Muscle of leg (tissue), 11 donors: ENCODE results near the gene C10orf90. TPM values are rescaled to one million over a fixed set of nuclear protein-coding genes. Genes with fewer than 3 reads are reported as not detected.

Experiments
- DNase-seq: peaks from one replicate; pipeline ENCODE4 v3.0.0; 2013
- H3K27ac ChIP-seq: one replicate; pipeline ENCODE4 v1.5.1; 2013; ENCODE audit warnings: mild to moderate bottlenecking, low read length, control low read depth
- H3K27me3 ChIP-seq: one replicate; pipeline ENCODE4 v1.6.1; 2013; ENCODE audit warnings: low read length; ENCODE audit not compliant: control insufficient read depth, insufficient read depth
- H3K36me3 ChIP-seq: one replicate; pipeline ENCODE4 v1.6.1; 2013; ENCODE audit warnings: low read length; ENCODE audit not compliant: control insufficient read depth, insufficient read depth
- H3K4me1 ChIP-seq: one replicate; pipeline ENCODE4 v1.6.1; 2013; ENCODE audit warnings: low read length; ENCODE audit not compliant: control insufficient read depth, insufficient read depth
- H3K4me3 ChIP-seq: one replicate; pipeline ENCODE4 v1.5.1; 2013; ENCODE audit warnings: low read length, control low read depth
- H3K9me3 ChIP-seq: replicated peaks from 2 replicates; pipeline ENCODE4 v1.6.1; 2013; ENCODE audit warnings: low read depth, low read length; ENCODE audit not compliant: control insufficient read depth
- WGBS: methylation state at CpG from one replicate; pipeline ENCODE4 v1.1.5; 2013; ENCODE audit warnings: missing lambda C conversion rate; ENCODE audit not compliant: insufficient coverage; 5-methylcytosine and 5-hydroxymethylcytosine counted together
- polyA plus RNA-seq, 8 donors: library from polyadenylated mRNA; unstranded; fragments of 120-200 nt; gene quantifications; one replicate each; pipeline versions ENCODE4 v1.2.1 to v1.2.3, GENCODE V29; 2013; ENCODE audit warnings: inconsistent platforms in 1 of 8, low replicate concordance in 1 of 8; ENCODE audit not compliant: insufficient read length in 8 of 8, insufficient read depth in 1 of 8
- total RNA-seq: library from RNA; stranded (reverse); fragments of 120-200 nt; gene quantifications from one replicate; pipeline ENCODE4 v1.2.4, GENCODE V29; 2013

Gene C10orf90
- total and polyA plus RNA-seq, 9 donors, result 0.53 to 1.1 (median 0.80) TPM

DNA sequence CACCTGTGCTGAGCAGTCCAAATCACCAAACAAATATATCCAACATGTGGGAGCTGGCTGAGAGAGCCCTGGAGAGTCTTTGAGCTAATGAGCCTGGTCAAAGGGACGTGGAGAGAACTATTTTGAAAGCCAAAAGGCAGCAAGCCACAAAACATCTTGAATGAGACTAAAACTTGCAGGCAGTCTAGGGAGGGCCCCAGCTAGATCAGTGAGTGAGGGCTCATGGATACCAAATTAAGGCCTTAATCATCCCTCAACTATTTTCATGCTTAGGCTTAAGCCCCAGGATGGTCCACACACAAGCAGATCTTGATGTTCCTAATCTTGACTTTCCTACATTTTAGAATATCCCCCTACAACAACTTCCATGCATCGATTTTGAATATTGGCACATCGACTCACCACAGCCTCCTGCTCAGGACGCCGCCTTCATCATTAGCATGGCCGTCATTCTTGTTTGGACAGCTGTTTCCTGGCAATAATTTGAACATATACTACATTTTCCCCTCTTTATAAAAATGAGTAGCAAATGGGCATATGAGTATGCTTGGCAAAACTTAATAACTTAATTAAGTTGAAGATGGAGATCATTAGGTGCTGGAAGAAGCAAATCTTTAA lies 195.3 kb downstream of the C10orf90 start:
- no peaks in the 10 kb centered on the region for H3K36me3 ChIP-seq
- peak overlapping the region; percentile 76 for H3K27ac ChIP-seq
- peak; percentile 11 for DNase-seq
- no peak overlapping the region for H3K4me3 ChIP-seq
- no peaks in the 10 kb centered on the region for H3K27me3 ChIP-seq
- 67% methylated on average over 6 of the region's 6 CpGs for WGBS
- no peaks in the 10 kb centered on the region for H3K9me3 ChIP-seq
- peaks cover 24% of the 10 kb centered on the region for H3K4me1 ChIP-seq

DNA sequence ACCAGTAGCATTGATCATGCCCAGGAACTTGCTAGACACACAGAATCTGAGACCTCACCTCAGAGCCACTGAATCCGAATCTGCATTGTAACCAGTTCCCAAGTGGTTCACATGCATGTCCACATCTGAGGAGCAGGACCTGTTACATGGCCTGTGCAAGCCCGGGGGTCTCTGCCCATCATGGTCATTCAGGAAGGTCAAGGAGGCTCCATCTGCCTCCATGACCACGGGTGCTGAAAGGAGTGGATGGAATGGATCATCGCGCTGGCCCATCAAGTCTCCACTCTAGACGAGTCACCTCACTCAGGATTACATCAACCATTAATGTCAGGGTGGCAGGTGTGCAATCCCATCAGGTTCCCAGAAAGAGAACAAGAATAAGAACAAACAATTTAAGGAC lies 196.5 kb downstream of the C10orf90 start:
- Histone ChIP-seq H3K27me3 (no peaks in the 10 kb centered on the region), H3K9me3 (no peaks in the 10 kb centered on the region), H3K4me1 (peaks cover 21% of the 10 kb centered on the region), H3K27ac (no peak overlapping the region), H3K36me3 (no peaks in the 10 kb centered on the region), H3K4me3 (no peak overlapping the region)
- 82% methylated on average over 1 of the region's 6 CpGs for WGBS
- no peak for DNase-seq

DNA sequence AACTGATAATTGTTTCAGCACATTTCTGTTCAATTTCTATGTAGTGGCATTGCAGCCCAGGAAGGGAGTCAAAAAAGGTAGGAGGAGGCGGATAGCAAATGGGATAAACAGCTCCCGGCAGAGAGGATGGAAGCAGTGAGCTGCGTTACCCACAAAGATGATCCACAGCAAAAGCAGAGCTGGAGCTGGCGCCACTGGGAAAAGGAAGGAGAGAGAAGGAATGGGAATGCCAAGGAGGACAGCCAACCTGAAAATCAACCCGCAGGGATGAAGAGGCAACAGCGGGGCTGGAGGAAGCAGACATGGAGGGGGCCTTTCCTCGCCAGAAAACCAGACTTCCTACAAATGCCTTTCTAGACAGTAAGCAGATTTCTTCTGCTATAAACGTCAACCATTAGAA lies 199.5 kb downstream of the C10orf90 start:
- Histone ChIP-seq H3K27me3 (peaks cover 2% of the 10 kb centered on the region), H3K4me1 (peaks cover 13% of the 10 kb centered on the region), H3K36me3 (no peaks in the 10 kb centered on the region), H3K27ac (no peak overlapping the region), H3K4me3 (no peak overlapping the region), H3K9me3 (no peaks in the 10 kb centered on the region)
- WGBS, result 68% methylated on average over 3 of the region's 8 CpGs
- peak; percentile 70 for DNase-seq

DNA sequence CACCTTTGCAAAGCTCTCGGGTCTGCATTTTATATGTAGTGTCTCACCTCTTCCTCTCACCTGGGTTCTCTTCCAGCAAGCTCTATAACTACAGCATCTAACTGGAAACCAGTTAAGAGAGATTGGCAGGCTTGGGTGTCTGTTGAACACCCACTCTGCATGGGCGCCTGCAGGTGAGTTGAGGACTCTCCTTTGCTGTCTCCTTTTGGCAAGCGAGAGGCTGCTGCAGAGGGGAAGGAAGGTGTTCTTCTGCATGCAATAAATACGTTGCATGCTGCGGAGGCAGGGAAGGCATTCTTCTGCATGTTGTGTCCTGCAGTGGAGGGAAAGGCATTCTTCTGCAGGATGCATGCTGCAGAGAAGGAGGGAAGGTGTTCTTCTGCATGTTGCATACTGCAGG lies 200.8 kb downstream of the C10orf90 start:
- Histone ChIP-seq H3K9me3 (no peaks in the 10 kb centered on the region), H3K4me1 (peaks cover 3% of the 10 kb centered on the region), H3K4me3 (no peak overlapping the region), H3K36me3 (no peaks in the 10 kb centered on the region), H3K27ac (no peak overlapping the region), H3K27me3 (peaks cover 2% of the 10 kb centered on the region)
- DNase-seq, result no peak
- 87% methylated on average over 4 of the region's 5 CpGs for WGBS

DNA sequence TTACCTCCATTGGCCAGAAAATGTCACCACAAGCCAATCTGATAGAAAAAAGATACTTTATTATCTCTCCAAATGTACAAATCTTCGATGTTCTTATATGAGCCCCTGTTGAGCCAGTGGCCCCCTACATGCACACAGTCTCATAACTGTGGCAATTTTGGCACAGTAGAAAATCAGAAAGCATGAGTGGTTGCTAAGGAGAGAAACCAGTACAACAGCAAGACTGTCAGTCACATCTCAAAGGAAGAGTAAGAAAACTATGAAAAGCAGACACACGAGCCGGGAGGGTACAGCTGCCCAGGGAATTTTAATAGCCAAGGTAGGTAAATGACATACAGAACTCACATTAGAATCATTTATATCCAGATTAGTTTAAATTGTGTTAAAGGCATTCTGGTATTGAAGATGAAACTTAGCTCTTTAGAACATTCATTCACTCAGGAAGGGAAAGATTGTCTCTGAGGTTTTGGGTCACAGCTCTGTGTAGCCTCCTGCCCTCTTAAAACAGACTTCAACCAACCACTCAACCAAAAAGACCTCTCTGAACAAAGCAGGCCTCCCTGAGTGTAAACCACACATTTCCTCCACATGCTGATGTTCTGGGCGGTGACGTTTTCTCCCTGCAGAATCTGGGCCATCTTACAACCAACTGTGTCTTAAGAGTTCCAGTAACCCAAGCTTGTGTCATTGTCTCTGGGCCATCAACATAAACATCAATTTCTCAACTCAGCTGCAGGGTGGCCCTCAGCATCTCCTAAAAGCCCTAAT lies 201.4 kb downstream of the C10orf90 start:
- H3K27ac ChIP-seq, result no peak overlapping the region
- DNase-seq, result no peak
- no peaks in the 10 kb centered on the region for H3K36me3 ChIP-seq
- no peaks in the 10 kb centered on the region for H3K9me3 ChIP-seq
- peaks cover 5% of the 10 kb centered on the region for H3K27me3 ChIP-seq
- no peak overlapping the region for H3K4me3 ChIP-seq
- 66% methylated on average over 2 of the region's 5 CpGs for WGBS
- H3K4me1 ChIP-seq, result peaks cover 2% of the 10 kb centered on the region

DNA sequence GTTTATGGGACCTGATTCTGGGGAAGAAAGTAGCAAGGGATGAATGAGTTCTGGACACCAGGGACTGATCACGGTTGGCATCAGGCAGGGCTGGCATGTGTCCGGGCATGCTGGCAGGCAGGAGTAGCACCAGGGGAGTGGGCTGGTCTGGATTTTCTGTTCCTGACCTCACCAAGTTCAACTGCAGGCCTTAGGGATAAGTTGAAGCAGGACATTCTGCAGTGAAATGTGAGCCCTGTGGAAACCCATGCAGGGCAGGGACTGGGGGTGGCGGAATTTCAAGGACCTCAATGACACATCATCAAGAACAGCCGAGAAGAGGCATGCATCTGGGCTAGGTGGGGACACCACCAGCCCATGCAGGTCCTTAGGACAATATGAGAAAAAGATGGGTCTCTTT lies 202.0 kb downstream of the C10orf90 start:
- 51% methylated on average over 2 of the region's 4 CpGs for WGBS
- H3K4me1 ChIP-seq, result peaks cover 2% of the 10 kb centered on the region
- H3K27me3 ChIP-seq, result peaks cover 6% of the 10 kb centered on the region
- H3K4me3 ChIP-seq, result no peak overlapping the region
- no peak overlapping the region for H3K27ac ChIP-seq
- no peaks in the 10 kb centered on the region for H3K9me3 ChIP-seq
- no peaks in the 10 kb centered on the region for H3K36me3 ChIP-seq
- no peak for DNase-seq

DNA sequence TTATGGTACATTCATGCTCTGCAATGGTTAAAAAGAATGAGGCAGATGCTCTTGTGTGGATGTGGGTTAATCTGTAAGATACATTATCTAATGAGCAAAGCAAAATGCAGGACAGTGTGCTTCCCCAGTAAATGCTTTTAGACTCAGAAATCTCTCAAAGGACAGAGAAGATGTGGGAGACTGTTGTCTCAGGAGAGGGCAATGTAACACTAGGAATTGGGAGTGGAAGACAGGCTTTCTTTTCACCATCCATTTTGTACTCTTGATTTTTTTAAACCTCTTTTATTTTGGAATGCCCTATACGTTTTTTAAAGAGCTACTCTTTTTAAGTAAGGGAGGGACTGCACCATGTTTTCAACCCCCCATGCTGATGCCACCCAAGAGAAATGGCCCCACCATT lies 204.7 kb downstream of the C10orf90 start:
- peaks cover 2% of the 10 kb centered on the region for H3K4me1 ChIP-seq
- peak; percentile 28 for DNase-seq
- no peaks in the 10 kb centered on the region for H3K9me3 ChIP-seq
- no CpG with 5 or more reads among the region's 1 CpG for WGBS
- no peak overlapping the region for H3K27ac ChIP-seq
- H3K4me3 ChIP-seq, result no peak overlapping the region
- no peaks in the 10 kb centered on the region for H3K36me3 ChIP-seq
- H3K27me3 ChIP-seq, result peaks cover 8% of the 10 kb centered on the region

DNA sequence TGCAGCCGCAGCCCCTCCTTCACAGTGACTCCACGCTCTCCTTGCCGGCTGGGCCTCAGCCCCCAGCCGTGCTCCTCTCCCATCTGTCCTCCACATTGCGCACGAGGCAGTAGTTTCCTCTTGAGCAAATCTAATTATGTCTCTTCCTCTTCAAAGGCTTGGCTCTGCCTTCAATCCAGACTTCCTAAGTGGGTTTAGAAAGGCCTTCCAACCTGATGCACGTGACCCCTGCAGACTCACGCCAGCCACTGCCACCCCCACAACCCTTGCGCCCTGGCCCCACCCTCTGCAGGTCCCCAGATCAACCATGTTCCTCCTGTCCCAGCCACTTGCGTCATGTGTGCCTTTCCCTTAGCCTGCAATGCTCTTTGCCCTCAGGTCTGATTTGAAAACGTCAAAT lies 207.2 kb downstream of the C10orf90 start:
- WGBS, result 40% methylated on average over 11 of the region's 11 CpGs

DNA sequence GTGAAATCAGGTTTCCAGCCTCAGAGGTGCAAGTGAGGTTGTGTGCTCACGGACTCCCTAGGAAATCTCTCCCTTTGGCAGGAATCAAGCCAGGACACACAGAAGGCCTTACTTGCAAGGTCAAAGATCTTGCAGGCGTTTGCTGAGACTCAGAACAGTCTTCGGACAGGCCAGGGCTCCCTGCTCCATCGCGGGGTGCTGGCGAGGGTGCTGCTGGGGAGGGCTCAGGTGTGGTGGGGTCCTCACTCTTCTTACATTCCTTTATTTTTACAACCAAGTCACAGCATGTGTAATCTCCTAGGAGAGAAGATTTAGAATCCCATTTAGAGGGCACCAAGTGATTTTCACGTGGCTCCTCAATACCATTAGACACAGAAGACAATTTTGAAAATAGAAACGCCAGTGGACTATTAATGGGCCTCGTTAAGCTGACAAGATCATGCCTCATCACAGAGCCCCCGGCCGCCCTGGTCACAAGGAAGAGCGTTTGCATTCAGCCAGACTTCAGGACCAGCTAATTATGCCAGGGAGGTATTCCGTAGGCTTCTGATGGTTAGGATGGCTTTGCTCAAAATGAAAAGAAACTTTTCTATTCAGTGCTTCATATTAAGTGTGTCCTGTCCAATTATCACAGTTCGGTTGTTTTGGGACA lies 209.1 kb downstream of the C10orf90 start:
- H3K4me3 ChIP-seq, result no peak overlapping the region
- no peaks in the 10 kb centered on the region for H3K36me3 ChIP-seq
- H3K27me3 ChIP-seq, result peaks cover 11% of the 10 kb centered on the region
- no peak for DNase-seq
- no peaks in the 10 kb centered on the region for H3K9me3 ChIP-seq
- no peaks in the 10 kb centered on the region for H3K4me1 ChIP-seq
- 93% methylated on average over 4 of the region's 14 CpGs for WGBS
- no peak overlapping the region for H3K27ac ChIP-seq

More for the DNA sequence above, 207.2 kb downstream of the C10orf90 start:
- H3K36me3 ChIP-seq, result no peaks in the 10 kb centered on the region
- peaks cover 11% of the 10 kb centered on the region for H3K27me3 ChIP-seq
- H3K4me1 ChIP-seq, result no peaks in the 10 kb centered on the region
- DNase-seq, result no peak
- no peak overlapping the region for H3K4me3 ChIP-seq
- H3K27ac ChIP-seq, result no peak overlapping the region
- H3K9me3 ChIP-seq, result no peaks in the 10 kb centered on the region

DNA sequence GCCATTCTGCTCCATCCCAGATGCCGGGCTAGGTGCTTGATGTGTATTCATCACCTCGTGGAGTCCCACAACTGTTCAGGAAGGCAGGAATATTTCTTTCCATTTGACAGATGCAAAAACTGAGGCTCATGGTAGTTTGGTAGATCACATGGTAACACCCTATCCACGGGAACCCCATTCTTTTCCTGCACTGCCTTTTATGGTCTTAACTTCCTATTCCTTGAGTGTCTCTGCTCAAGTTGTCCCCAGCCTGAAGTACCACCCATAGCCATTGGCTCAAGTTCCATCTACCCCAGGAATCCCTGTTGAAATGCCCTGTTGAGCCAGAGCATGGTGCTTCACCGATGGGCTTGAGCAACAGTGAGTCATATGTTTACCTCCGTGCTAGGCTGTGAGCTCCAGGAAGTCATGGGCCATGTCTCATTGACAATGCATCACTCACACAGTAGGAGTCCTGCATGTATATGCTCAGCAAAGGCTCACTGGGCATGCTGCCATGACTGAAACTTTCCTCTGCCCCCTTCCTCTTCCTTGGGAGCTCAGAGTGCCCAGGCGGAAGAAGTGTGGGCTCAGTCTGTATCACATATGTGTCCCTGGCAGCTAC lies 210.5 kb downstream of the C10orf90 start:
- Histone ChIP-seq H3K27ac (no peak overlapping the region), H3K9me3 (no peaks in the 10 kb centered on the region), H3K27me3 (peaks cover 12% of the 10 kb centered on the region), H3K36me3 (no peaks in the 10 kb centered on the region), H3K4me1 (no peaks in the 10 kb centered on the region), H3K4me3 (no peak overlapping the region)
- no peak for DNase-seq
- WGBS, result 81% methylated on average over 4 of the region's 6 CpGs
